Measurements from ENCODE around the gene HEXB.

DNA sequence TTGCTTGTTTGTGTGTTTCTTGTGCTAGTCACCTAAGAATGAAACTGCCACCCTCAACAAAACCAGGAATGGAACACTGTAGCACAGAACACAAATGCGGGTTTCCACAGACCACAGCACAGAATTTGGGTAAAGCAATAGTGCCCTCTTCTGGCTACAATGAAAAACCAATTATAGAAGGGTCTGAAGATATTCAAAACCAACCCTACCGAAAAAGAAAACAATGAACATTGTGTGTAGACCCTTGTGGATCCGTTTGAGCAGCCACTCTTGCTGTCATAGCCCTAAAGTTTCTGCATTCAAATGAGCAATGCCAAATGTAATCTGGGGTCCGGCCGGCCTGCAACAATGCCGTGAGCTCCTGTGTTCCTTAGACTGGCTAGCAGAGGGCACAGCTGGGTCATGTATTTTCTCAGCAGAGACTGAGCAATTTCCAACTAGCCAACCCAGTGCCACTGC is 36.2 kb upstream of the HEXB start:
- TF ChIP-seq, protein P1, sequence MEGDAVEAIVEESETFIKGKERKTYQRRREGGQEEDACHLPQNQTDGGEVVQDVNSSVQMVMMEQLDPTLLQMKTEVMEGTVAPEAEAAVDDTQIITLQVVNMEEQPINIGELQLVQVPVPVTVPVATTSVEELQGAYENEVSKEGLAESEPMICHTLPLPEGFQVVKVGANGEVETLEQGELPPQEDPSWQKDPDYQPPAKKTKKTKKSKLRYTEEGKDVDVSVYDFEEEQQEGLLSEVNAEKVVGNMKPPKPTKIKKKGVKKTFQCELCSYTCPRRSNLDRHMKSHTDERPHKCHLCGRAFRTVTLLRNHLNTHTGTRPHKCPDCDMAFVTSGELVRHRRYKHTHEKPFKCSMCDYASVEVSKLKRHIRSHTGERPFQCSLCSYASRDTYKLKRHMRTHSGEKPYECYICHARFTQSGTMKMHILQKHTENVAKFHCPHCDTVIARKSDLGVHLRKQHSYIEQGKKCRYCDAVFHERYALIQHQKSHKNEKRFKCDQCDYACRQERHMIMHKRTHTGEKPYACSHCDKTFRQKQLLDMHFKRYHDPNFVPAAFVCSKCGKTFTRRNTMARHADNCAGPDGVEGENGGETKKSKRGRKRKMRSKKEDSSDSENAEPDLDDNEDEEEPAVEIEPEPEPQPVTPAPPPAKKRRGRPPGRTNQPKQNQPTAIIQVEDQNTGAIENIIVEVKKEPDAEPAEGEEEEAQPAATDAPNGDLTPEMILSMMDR (IDR thresholded peaks at IDR 0.05; ENCODE audit: extremely low read depth in 1 of 2, insufficient read depth in 1 of 2, low read depth in 1 of 2, low read length in 2 of 2): peak; percentile 46 to 50
- TF ChIP-seq POLR2A (IDR thresholded peaks at IDR 0.05; ENCODE audit: low read depth, low read length) (no peak), FOS (IDR thresholded peaks at IDR 0.05; ENCODE audit: borderline replicate concordance, insufficient read depth, low read length) (no peak), POLR2AphosphoS5 (IDR thresholded peaks at IDR 0.05; ENCODE audit: insufficient read depth, low read depth, low read length) (no peak)
